ENCODE measurements around the gene SCN10A.
A peak's percentile ranks its signal among the peaks of the same experiment; 100 is the strongest.

The SCN10A gene

GRCh38 chr3:38653685-38654537 lies 162.1 kb downstream of the SCN10A start:
- no peak for DNase-seq (ENCODE audit: low read depth in 2 of 3, low spot score in 1 of 3)

GRCh38 chr3:38652934-38653333 lies 163.1 kb downstream of the SCN10A start:
- no peak for DNase-seq (ENCODE audit: low read depth in 2 of 3, low spot score in 1 of 3)

- peak; percentile 53 to 76 (median 55) for DNase-seq (ENCODE audit: low read depth in 2 of 3, low spot score in 1 of 3)
Measured at GRCh38 chr3:38651153-38651789, 164.7 kb downstream of the SCN10A start.

- no peak for DNase-seq (ENCODE audit: low read depth in 2 of 3, low spot score in 1 of 3)
Measured at GRCh38 chr3:38650248-38650951, 165.6 kb downstream of the SCN10A start.

- DNase-seq (ENCODE audit: low read depth in 2 of 3, low spot score in 1 of 3) = peak; percentile 22 to 40 (median 26)
Measured at GRCh38 chr3:38649500-38650247, 166.3 kb downstream of the SCN10A start, which contains the start of gene SCN5A. TSS of gene SCN5A (minus strand) at chr3:38649687. CDS start at chr3:38633307, 16,380 bp downstream.

- DNase-seq (ENCODE audit: low read depth in 2 of 3, low spot score in 1 of 3) = no peak
Measured at GRCh38 chr3:38648659-38649499, 167.1 kb downstream of the SCN10A start.

- no peak for DNase-seq (ENCODE audit: low read depth in 2 of 3, low spot score in 1 of 3)
Measured at GRCh38 chr3:38648024-38648658, 167.9 kb downstream of the SCN10A start.

GRCh38 chr3:38647217-38647970 lies 168.6 kb downstream of the SCN10A start:
- DNase-seq (ENCODE audit: low read depth in 2 of 3, low spot score in 1 of 3) = no peak

Measured in stimulated activated CD4-positive, alpha-beta T cell treated with anti-CD3 and anti-CD28 coated beads, Interleukin-12 subunit alpha, Interleukin-12 subunit beta, amount 100 ng/mL, for 48 hours (primary cell).